HG03108 (cell line): ENCODE results near the gene APOL6.
"Not testable (repeated sequence)": the region's sequence is repeated elsewhere in the genome, so short reads cannot be mapped to it uniquely, and the experiment has no call there.

Source experiments
- ATAC-seq: cut with Tn5 transposase; IDR thresholded peaks from one replicate; pipeline ENCODE4 v1.9.1; 2021; ENCODE audit warnings: moderate library complexity; ENCODE audit not compliant: unreplicated experiment

APOL6 gene

GRCh38 chr22:35634943-35635540 is 13.2 kb upstream of the APOL6 start:
- no peak for ATAC-seq

- no peak for ATAC-seq
Observed at GRCh38 chr22:35637254-35637653, 11.0 kb upstream of the APOL6 start.

GRCh38 chr22:35638001-35638400 is 10.2 kb upstream of the APOL6 start:
- ATAC-seq = no peak

GRCh38 chr22:35638410-35638809 is 9.8 kb upstream of the APOL6 start:
- ATAC-seq = no peak

GRCh38 chr22:35641494-35642120 is 6.6 kb upstream of the APOL6 start:
- ATAC-seq = no peak

GRCh38 chr22:35642305-35642741 is 5.9 kb upstream of the APOL6 start:
- ATAC-seq = no peak

GRCh38 chr22:35643991-35644390 is 4.3 kb upstream of the APOL6 start:
- ATAC-seq = no peak

- ATAC-seq = no peak
Observed at GRCh38 chr22:35645646-35646045, 2.6 kb upstream of the APOL6 start.

GRCh38 chr22:35649026-35649553 is 844 bp downstream of the APOL6 start:
- no peak for ATAC-seq

GRCh38 chr22:35649636-35650250 is 1.5 kb downstream of the APOL6 start:
- ATAC-seq = no peak

GRCh38 chr22:35651085-35651484 is 2.8 kb downstream of the APOL6 start:
- ATAC-seq = no peak

GRCh38 chr22:35653824-35654223 is 5.6 kb downstream of the APOL6 start:
- no peak for ATAC-seq

GRCh38 chr22:35656284-35656752 is 8.1 kb downstream of the APOL6 start:
- no peak for ATAC-seq

GRCh38 chr22:35657571-35658312 is 9.5 kb downstream of the APOL6 start:
- ATAC-seq = no peak

GRCh38 chr22:35660291-35661127 is 12.3 kb downstream of the APOL6 start:
- no peak for ATAC-seq

- ATAC-seq = no peak
Observed at GRCh38 chr22:35661464-35661863, 13.2 kb downstream of the APOL6 start.

- no peak for ATAC-seq
Observed at GRCh38 chr22:35662914-35663313, 14.7 kb downstream of the APOL6 start.

- ATAC-seq = no peak
Observed at GRCh38 chr22:35663371-35663770, 15.1 kb downstream of the APOL6 start.

- no peak for ATAC-seq
Observed at GRCh38 chr22:35664955-35665587, 16.8 kb downstream of the APOL6 start.

GRCh38 chr22:35666699-35667098 is 18.5 kb downstream of the APOL6 start:
- ATAC-seq = not testable (repeated sequence)
